Erythroblast (primary cell): ENCODE results near the gene DVL2.

Experiments used
- DNase-seq, 2 experiments: peaks; one replicate each; lab custom pipeline; 2025; lab: John Stamatoyannopoulos, UW
- GATA1 ChIP-seq: IDR thresholded peaks from 2 replicates; pipeline ENCODE4 v1.6.1; 2011; ENCODE audit warnings: low read depth, mild to moderate bottlenecking, control low read depth, low read length, moderate library complexity
- POLR2A ChIP-seq: IDR thresholded peaks from 2 replicates; pipeline ENCODE4 v1.6.1; 2011; ENCODE audit warnings: mild to moderate bottlenecking, low read length

DVL2 gene

DNA sequence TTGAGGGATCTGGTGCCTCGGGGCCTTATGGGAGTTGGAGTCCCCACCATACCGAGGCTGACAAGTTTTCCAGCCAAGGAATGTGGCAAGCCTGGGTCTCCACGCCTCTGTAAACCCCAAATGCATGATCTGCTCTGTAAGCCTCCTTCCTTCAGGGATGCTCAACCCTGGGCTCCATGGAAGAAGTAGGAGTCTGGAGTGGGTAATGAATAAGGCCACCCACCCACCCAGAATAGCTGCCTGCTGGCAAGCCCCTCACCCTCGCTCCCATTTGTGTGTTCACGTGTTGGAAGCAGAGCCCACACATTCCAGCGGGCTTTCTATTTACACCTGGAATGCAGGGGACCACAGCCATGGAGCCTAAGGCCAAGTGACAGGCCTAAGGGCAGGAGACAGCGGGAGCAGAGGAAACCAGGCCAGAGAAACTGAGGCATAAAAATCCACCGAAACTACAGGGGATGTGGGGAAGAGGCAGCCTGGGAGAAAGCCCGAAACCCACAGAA is 19.1 kb downstream of the DVL2 start:
- DNase-seq = no peak
- TF ChIP-seq POLR2A (no peak), GATA1 (no peak)

- TF ChIP-seq GATA1 (no peak), POLR2A (no peak)
- DNase-seq = peak; percentile 96 to 97
Measured at GRCh38 chr17:7214300-7215135, 19.8 kb downstream of the DVL2 start.

GRCh38 chr17:7213895-7214299 is 20.4 kb downstream of the DVL2 start:
- TF ChIP-seq GATA1 (no peak), POLR2A (no peak)
- DNase-seq = peak; percentile 87 to 89

- no peak for DNase-seq
- no peak for TF ChIP-seq GATA1
- no peak for TF ChIP-seq POLR2A
Measured at GRCh38 chr17:7211491-7212273, 22.6 kb downstream of the DVL2 start.

DNA sequence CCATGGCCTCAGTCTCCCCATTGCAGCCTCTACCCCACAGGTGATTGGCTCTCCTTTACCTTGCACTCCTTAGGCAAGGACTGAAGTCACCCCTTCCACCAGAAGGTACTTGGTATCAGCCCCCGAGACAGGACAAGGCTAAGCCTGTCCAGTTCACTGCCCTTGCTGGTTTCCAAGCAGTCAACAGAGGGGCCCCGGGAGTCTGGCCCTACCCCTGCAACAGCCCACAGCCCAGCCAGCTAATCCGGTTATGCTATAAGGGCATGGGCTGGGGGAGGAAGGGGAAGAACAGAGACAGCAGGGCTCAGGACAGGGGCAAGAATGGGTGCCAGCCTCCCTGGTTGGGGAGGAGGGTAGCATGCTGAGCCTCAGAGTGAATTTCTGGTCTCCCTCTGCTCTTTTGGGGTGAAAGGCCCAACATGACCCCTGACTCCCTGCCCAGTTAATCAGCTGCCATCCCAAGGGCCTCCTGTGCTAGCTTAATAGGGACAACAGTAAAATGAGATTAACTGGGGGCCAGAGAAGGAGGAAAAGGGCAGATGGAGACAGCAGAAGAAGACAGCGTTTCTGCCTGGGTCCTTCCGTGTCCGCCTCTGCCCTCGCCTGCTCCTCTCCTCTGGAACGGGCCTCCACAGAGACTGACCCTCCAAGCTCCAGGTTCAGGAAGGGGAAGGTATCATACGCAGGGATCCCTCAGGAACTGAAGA is 25.4 kb downstream of the DVL2 start:
- DNase-seq = no peak
- TF ChIP-seq GATA1 = no peak
- TF ChIP-seq POLR2A = no peak

DNA sequence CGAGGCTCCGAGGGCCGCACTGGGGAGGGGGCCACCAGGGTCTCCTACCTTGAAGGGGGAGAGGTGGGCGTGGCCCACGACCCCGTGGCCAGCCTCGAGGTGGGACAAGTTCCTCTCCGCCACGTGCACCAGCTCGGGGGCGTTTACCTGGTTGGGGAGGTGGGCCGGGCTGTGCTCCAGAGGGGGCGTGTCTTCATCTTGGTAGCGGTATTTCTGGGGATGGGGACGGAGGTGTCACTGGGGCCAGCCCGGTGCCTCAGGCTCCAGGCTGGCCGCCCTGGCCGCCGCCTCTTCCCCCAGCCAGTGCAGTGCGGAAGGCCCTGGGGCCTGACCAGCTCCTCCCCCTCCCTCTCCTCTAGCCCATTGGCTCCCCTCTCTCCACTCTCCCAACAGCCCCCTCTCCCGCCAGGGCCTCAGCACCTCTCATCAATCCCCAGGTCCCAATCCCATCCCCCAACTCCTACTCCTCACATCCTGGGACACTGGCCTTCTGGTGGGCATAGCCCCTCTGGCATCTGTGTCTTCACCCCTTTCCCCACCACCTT is 26.2 kb downstream of the DVL2 start:
- DNase-seq = no peak
- TF ChIP-seq GATA1 = no peak
- no peak for TF ChIP-seq POLR2A

- TF ChIP-seq GATA1 (no peak), POLR2A (no peak)
- no peak for DNase-seq
Measured at GRCh38 chr17:7207120-7208001, 27.0 kb downstream of the DVL2 start.

GRCh38 chr17:7205561-7205960 is 28.8 kb downstream of the DVL2 start:
- DNase-seq = no peak
- no peak for TF ChIP-seq GATA1
- no peak for TF ChIP-seq POLR2A

- DNase-seq = peak; percentile 78 to 79
- TF ChIP-seq GATA1 (no peak), POLR2A (no peak)
Measured at GRCh38 chr17:7204828-7205461, 29.4 kb downstream of the DVL2 start.

DNA sequence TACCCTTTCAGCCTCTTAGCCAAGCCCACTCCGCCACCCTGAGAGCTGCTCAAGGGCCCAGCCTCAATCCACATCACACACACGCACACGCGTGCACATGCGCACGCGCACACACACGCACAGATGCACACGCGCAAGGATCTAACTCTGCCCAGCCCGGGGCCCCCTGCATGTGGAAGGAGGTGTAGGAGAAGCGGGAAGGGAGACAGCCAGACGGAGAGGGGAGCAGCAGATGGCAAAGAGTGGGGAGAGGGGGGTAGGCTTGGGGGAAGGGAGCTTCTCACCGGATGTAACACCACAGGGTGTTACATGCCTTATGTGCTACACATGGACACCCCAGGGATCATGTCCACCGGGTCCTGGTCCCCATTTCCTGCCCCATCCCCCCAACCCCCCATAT is 30.0 kb downstream of the DVL2 start:
- DNase-seq = no peak
- TF ChIP-seq GATA1 (no peak), POLR2A (no peak)

- no peak for DNase-seq
- TF ChIP-seq POLR2A (no peak), GATA1 (no peak)
Measured at GRCh38 chr17:7203391-7203790, 30.9 kb downstream of the DVL2 start.

DNA sequence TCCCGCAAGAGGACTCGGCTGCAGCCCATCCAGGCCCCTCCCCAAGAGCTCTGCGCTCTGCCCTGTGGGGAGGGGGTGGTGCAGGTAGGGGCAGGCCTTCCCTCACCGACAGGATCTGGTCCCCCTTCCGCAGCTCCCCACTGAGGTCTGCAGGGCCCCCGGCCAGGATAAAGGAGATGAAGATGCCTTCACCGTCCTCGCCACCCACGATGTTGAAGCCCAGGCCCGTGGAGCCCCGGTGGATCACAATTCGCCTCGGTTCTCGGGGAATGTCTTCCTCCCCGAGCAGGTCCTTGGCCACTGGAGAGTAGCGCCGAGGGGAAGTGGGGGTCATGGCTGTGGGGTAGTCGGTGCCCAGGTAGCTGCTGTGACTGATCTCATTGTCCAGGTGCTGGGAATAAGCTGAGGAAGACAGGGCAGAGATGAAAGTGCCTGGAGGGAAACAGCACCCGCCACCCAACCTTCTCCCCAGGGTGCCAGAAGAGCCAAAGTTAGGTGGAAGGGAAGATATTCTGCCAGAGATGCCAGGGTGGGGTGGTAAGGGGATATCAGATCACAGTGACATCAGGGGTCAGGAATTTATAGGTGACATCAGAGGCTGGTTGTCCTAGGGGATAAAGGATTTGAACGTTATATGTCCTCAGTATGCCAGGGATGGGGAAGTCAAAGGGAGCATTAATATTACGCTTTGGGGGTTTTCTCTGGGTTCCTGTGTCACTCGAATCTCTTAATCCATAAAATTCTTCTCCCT is 37.5 kb downstream of the DVL2 start:
- TF ChIP-seq POLR2A (no peak), GATA1 (no peak)
- no peak for DNase-seq
